Panc1 (cell line): ENCODE measurements around the gene WDR35. TPM values are rescaled to one million over a fixed set of nuclear protein-coding genes. Genes with fewer than 3 reads are reported as not detected.

Experiments
- ATAC-seq: fragments of 200-7000 bp; cut with Tn5 transposase; 2 replicates; pipeline ENCODE4 v1.9.1; 2020; ENCODE audit warnings: mild to moderate bottlenecking, moderate library complexity
- BruUV-seq: library from RNA; stranded (reverse); fragments of 400-500 nt; replicated peaks from 2 replicates; lab custom pipeline; 2021; lab: Mats Ljungman, UMichigan
- CTCF ChIA-PET: fragments of 300-600 bp; sonication (Branson Sonifier 250); formaldehyde crosslinking; loops from one replicate; lab custom pipeline; 2022; ENCODE audit warnings: antibody characterized with exemption; lab: Charles Lee
- POLR2A ChIA-PET: fragments of 300-600 bp; sonication (Branson Sonifier 250); formaldehyde crosslinking; loops from one replicate; lab custom pipeline; 2022; ENCODE audit warnings: antibody characterized with exemption; lab: Charles Lee
- DNase-seq: peaks from one replicate; pipeline ENCODE4 v3.0.0-alpha.2; 2010; ENCODE audit warnings: low read depth, low spot score
- H3K27ac ChIP-seq: 2 replicates; pipeline ENCODE4 v1.5.1; 2011; ENCODE audit warnings: mild to moderate bottlenecking, low read length, inconsistent platforms
- H3K27me3 ChIP-seq: fragments of 200-500 bp; sonication (Bioruptor generic); 2 replicates; pipeline ENCODE4 v1.6.0; 2014; ENCODE audit warnings: low read length, inconsistent platforms; ENCODE audit not compliant: control insufficient read depth, insufficient read depth
- H3K36me3 ChIP-seq: fragments of 200-500 bp; sonication (Bioruptor generic); 2 replicates; pipeline ENCODE4 v1.5.1; 2014; ENCODE audit warnings: inconsistent platforms, mild to moderate bottlenecking, low read length, moderate library complexity; ENCODE audit not compliant: control insufficient read depth, insufficient read depth
- H3K4me1 ChIP-seq: 2 replicates; pipeline ENCODE4 v1.5.1; 2011; ENCODE audit warnings: inconsistent platforms, mild to moderate bottlenecking, low read length, moderate library complexity; ENCODE audit not compliant: control insufficient read depth, insufficient read depth
- H3K4me3 ChIP-seq, 2 experiments: 2 replicates each; pipeline ENCODE4 v1.5.1; 2011 to 2012; ENCODE audit warnings: low read depth in 2 of 2, low read length in 2 of 2, mild to moderate bottlenecking in 2 of 2, inconsistent platforms in 1 of 2, moderate library complexity in 1 of 2
- H3K9me3 ChIP-seq: fragments of 200-500 bp; sonication (Bioruptor generic); 2 replicates; pipeline ENCODE4 v1.5.1; 2014; ENCODE audit warnings: low read depth, mild to moderate bottlenecking, inconsistent platforms, low read length, moderate library complexity; ENCODE audit not compliant: control insufficient read depth, insufficient read depth
- POLR2AphosphoS5 ChIP-seq: IDR thresholded peaks from 2 replicates; pipeline ENCODE4 v1.6.1; 2012; ENCODE audit warnings: mild to moderate bottlenecking, low read depth, low read length, moderate library complexity
- SIN3A ChIP-seq: IDR thresholded peaks from 2 replicates; pipeline ENCODE4 v1.6.1; 2012; ENCODE audit warnings: low read depth, mild to moderate bottlenecking, low read length, moderate library complexity, borderline replicate concordance; ENCODE audit not compliant: insufficient read depth
- TCF7L2 ChIP-seq: IDR thresholded peaks from 2 replicates; pipeline ENCODE4 v1.6.1; 2011; ENCODE audit warnings: mild to moderate bottlenecking, low read depth, low read length, inconsistent platforms
- in situ Hi-C: cut with HindIII; loops from 2 replicates; pipeline ENCODE4 v1.10.0; 2016; ENCODE audit warnings: low sequenced_read_pairs, low pct_unique_long_range_greater_than_20kb
- intact Hi-C: fragments of 100-400 bp; cut with micrococcal nuclease; formaldehyde crosslinking; loops from one replicate; pipeline ENCODE4 v1.10.0; 2022; ENCODE audit not compliant: unreplicated experiment
- total RNA-seq: library from RNA; stranded (reverse); gene quantifications from one replicate; pipeline ENCODE4 v1.2.1, GENCODE V29; 2021; ENCODE audit not compliant: unreplicated experiment
- TF ChIP-seq, protein P1 (sequence below): fragments of 450-650 bp; IDR thresholded peaks from 2 replicates; pipeline ENCODE4 v1.5.1; 2017; ENCODE audit warnings: mild to moderate bottlenecking
- TF ChIP-seq, protein P2 (sequence below), 2 experiments: IDR thresholded peaks; 2 replicates each; pipeline ENCODE4 v1.6.1; 2011 to 2012; ENCODE audit warnings: low read depth in 2 of 2, control low read depth in 1 of 2, low read length in 1 of 2, mild to moderate bottlenecking in 1 of 2, moderate library complexity in 1 of 2; ENCODE audit not compliant: insufficient read depth in 1 of 2

The WDR35 gene
- total RNA-seq, 1 experiment from 2014 or later, result 13.8 TPM

DNA sequence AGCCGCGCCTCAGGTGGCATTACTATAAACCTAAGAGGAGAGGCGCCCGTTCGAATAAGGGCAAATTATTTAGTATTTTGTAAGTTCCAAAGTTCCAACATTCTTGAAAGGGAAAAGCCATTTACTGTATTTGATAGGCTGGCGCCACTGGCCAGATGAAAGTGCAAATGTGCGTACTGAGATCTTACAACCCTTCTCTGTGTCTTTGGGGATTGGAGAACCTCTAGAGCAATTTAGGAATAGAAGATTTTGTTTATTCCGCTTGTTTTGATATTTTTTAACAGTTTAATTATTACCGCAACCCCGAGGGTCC lies 467 bp upstream of the WDR35 start:
- TF ChIP-seq, protein P1, sequence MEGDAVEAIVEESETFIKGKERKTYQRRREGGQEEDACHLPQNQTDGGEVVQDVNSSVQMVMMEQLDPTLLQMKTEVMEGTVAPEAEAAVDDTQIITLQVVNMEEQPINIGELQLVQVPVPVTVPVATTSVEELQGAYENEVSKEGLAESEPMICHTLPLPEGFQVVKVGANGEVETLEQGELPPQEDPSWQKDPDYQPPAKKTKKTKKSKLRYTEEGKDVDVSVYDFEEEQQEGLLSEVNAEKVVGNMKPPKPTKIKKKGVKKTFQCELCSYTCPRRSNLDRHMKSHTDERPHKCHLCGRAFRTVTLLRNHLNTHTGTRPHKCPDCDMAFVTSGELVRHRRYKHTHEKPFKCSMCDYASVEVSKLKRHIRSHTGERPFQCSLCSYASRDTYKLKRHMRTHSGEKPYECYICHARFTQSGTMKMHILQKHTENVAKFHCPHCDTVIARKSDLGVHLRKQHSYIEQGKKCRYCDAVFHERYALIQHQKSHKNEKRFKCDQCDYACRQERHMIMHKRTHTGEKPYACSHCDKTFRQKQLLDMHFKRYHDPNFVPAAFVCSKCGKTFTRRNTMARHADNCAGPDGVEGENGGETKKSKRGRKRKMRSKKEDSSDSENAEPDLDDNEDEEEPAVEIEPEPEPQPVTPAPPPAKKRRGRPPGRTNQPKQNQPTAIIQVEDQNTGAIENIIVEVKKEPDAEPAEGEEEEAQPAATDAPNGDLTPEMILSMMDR, result no peak
- TF ChIP-seq, protein P2, sequence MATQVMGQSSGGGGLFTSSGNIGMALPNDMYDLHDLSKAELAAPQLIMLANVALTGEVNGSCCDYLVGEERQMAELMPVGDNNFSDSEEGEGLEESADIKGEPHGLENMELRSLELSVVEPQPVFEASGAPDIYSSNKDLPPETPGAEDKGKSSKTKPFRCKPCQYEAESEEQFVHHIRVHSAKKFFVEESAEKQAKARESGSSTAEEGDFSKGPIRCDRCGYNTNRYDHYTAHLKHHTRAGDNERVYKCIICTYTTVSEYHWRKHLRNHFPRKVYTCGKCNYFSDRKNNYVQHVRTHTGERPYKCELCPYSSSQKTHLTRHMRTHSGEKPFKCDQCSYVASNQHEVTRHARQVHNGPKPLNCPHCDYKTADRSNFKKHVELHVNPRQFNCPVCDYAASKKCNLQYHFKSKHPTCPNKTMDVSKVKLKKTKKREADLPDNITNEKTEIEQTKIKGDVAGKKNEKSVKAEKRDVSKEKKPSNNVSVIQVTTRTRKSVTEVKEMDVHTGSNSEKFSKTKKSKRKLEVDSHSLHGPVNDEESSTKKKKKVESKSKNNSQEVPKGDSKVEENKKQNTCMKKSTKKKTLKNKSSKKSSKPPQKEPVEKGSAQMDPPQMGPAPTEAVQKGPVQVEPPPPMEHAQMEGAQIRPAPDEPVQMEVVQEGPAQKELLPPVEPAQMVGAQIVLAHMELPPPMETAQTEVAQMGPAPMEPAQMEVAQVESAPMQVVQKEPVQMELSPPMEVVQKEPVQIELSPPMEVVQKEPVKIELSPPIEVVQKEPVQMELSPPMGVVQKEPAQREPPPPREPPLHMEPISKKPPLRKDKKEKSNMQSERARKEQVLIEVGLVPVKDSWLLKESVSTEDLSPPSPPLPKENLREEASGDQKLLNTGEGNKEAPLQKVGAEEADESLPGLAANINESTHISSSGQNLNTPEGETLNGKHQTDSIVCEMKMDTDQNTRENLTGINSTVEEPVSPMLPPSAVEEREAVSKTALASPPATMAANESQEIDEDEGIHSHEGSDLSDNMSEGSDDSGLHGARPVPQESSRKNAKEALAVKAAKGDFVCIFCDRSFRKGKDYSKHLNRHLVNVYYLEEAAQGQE (IDR thresholded peaks at IDR 0.05; ENCODE audit: insufficient read depth in 1 of 2, low read depth in 2 of 2, low read length in 1 of 2), result no peak
- TF ChIP-seq TCF7L2 (no peak), POLR2AphosphoS5 (no peak), SIN3A (no peak)
- peaks cover 4% of the 10 kb centered on the region; the same call in 1 of the 2 replicates for H3K36me3 ChIP-seq
- H3K4me3 ChIP-seq, result peak overlapping the region; percentile 90 to 99
- TSS peak; percentile 92 for BruUV-seq
- no peaks in the 10 kb centered on the region for H3K9me3 ChIP-seq
- DNase-seq, result no peak
- H3K27me3 ChIP-seq, result no peaks in the 10 kb centered on the region
- intact Hi-C loops (no loop called here), in situ Hi-C loops (no loop called here)
- ATAC-seq, result no peak
- H3K27ac ChIP-seq, result peak overlapping the region; percentile 95
- POLR2A ChIA-PET, result interaction anchor here (0.6 kb wide), 2 partner anchors 44 to 89 kb away, joined by 3 read pairs; no protein-coding TSS in a partner anchor
- CTCF ChIA-PET, result no interaction called here
- peaks cover 16% of the 10 kb centered on the region for H3K4me1 ChIP-seq

DNA sequence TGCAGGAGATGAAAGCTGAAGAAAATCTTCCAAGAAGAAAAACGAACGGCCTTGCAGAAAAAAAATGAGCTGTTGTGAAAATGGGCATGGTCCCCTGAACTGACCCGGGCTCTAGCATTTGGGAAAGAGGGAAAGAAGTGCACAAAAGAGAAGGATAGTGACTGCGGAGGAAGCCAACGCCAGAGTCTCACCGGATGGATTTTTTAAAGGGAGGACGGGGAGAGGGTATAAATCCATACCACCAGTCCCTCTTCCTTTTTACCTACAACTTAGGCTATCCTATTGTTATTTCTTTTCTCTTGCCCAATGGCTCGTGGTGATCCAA lies 601 bp downstream of the WDR35 start:
- ChIA-PET POLR2A (no interaction called here), CTCF (no interaction called here)
- intact Hi-C loops (no loop called here), in situ Hi-C loops (no loop called here)
- Histone ChIP-seq H3K4me3 (peak overlapping the region; percentile 90 to 99), H3K36me3 (peaks cover 4% of the 10 kb centered on the region; the same call in 1 of the 2 replicates), H3K27ac (peak overlapping the region; percentile 95), H3K27me3 (no peaks in the 10 kb centered on the region), H3K9me3 (no peaks in the 10 kb centered on the region), H3K4me1 (peaks cover 16% of the 10 kb centered on the region)
- ATAC-seq (no peak), DNase-seq (no peak)
- no TSS peak for BruUV-seq
- TF ChIP-seq, protein P1, result no peak
- no peak for TF ChIP-seq SIN3A
- no peak for TF ChIP-seq POLR2AphosphoS5
- TF ChIP-seq, protein P2 (IDR thresholded peaks at IDR 0.05; ENCODE audit: insufficient read depth in 1 of 2, low read depth in 2 of 2, low read length in 1 of 2), result no peak
- no peak for TF ChIP-seq TCF7L2
